ENCODE measurements around the gene C14orf132. TPM values are rescaled to one million over a fixed set of nuclear protein-coding genes. Genes with fewer than 3 reads are reported as not detected.
A peak's percentile ranks its signal among the peaks of the same experiment; 100 is the strongest.

Gene C14orf132
- polyA plus RNA-seq, 1 donor, result 16.4 TPM

DNA sequence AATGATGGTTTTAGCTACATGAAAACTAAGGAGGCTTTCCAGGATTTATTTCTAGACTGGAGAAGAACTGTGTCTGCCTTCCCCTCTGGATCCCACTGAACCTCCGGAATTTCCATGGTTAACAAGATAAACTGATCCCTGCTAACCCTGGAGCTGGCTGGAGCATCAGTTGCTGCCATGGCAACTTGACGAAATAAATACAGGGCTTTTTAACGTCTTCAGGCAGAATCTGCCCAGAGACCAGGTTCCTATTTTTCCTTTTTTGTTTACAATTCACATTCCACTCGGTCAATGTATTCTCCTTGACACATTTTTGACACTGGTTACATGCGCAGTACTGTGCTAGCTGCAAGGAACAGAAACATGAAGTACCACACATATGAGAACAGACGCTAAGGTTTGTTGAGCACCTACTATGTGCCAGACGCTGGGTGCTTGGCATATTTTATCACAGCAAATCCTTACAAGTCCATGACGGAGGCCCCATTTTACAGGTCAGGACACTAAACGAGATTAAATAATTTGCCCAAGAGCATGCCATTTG, 1.7 kb downstream of the C14orf132 start:
- DNase-seq, result no peak

DNA sequence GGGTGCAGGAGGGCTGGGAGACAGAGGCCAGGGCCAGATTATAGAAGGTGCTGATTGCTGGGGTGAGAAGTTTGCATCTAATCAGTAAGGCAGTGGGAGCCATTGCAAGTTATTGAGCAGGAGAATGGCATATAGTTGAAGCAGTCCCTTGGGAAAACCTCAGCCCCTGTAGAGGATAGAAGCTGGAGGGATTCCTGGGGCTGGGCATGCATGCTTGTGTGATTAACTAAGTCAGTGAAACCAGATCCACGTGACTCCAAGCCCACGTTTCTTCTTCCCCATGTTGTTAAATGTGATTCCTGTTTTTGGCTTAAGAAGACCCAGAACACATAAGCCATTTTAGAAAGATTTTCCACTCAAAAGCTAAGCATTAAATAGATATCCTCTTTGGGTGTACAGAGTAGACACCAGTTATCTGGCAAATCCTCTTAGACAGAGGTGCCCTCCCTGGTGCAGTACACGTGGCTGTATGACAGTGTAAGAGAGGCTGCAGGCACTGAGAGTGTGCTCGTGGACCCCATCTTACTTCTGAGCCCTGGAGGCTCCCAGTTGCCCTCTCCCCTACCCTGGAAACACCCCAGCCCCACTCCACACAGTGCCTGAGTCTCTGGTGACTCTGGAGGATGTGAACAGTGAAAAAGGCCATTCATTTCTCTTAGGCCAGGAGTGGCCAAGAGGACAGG, 3.2 kb downstream of the C14orf132 start:
- DNase-seq, result no peak

DNA sequence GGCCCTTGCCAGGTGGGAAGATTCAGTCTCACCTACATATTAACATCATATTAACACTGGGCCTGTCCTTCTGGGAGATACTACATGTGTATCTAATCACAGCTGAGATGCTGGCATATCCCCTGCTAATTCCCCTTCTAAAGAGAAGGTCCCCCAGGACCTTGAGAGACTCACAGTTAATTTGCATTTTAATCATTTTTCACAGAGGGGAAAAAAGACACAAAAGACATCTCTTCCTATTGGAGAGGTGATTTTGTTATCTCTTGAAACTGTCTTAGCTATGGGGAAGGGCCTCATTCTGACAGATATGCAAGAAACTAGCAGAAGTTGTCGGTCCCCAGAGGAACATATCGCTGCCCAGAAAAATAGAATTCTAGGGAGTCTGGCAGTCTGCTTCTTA, 7.5 kb downstream of the C14orf132 start:
- no peak for DNase-seq

DNA sequence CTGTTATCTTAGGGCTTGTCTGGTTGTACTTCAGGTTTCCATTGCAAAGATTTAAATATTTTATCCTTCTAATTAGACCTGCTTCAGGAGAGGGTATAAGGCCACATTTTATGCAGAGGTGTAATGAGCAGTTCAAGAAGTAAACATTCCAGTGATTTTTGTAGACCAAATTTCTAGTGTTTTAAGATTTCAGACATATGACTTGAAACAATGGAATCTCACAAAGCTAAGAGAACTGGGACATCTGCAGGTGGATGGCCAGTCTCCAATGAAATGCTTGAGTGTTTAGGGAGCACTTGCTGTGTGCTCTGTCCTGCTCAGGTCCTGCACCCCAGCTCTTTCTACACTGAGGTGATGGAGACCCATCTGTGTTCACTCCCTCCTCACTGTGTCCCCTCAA, 7.9 kb downstream of the C14orf132 start:
- DNase-seq, result no peak

DNA sequence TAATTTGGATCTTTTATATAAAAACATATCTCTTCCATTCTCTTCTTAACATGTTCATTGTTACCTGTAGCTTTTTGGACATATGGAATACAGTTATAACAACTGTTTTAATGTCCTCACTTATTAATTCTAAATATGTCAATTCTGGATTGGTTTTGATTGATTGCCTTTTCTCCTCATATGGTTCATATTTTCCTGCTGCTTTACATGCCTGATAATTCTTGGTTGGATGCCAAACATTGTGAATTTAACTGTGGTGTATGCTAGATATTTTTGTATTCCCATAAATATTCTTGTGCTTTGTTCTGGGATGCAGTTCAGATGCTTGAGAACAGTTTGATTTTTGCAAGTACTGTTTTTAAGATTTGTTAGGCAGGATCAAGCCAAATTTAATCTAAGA, 10.8 kb downstream of the C14orf132 start:
- DNase-seq, result no peak

DNA sequence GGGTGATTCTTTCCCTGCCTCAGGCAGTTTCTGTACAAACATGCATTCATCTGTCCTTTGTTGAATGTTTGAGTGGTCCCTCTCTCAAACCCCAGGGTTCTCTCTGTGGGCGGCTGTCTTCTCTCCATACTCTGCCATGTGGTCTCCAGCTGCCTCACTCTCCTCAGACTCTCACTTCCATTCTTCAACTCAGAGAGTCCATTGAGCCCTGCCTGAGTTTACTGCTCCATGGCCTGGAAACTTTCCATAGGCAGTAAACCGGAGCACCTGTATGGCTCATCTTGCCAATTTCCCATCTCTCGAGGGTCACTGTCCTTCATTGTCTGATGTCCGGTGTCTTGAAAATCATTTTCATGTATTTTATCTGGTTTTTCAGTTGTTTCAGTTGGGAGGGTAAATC, 11.3 kb downstream of the C14orf132 start:
- DNase-seq, result no peak

DNA sequence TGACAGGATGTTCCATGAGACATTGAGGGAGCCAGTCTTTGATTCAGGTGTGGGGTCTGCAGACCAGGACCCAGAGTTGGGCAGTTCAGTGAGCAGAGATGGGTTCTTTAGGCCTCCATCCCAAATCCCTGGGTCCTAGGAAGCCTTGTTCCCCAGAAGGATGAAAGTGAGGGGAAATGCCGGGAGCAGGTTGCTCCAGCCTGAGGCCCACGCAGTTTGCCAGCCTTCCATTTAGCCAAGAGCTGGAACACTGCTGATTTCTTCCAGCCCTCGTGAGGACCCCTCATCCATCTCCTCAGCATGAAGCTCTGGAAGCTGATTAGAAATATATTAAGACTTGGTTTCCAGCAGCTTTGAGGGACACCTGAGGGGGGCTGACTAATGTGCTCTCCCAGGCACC, 12.1 kb downstream of the C14orf132 start:
- DNase-seq, result no peak

DNA sequence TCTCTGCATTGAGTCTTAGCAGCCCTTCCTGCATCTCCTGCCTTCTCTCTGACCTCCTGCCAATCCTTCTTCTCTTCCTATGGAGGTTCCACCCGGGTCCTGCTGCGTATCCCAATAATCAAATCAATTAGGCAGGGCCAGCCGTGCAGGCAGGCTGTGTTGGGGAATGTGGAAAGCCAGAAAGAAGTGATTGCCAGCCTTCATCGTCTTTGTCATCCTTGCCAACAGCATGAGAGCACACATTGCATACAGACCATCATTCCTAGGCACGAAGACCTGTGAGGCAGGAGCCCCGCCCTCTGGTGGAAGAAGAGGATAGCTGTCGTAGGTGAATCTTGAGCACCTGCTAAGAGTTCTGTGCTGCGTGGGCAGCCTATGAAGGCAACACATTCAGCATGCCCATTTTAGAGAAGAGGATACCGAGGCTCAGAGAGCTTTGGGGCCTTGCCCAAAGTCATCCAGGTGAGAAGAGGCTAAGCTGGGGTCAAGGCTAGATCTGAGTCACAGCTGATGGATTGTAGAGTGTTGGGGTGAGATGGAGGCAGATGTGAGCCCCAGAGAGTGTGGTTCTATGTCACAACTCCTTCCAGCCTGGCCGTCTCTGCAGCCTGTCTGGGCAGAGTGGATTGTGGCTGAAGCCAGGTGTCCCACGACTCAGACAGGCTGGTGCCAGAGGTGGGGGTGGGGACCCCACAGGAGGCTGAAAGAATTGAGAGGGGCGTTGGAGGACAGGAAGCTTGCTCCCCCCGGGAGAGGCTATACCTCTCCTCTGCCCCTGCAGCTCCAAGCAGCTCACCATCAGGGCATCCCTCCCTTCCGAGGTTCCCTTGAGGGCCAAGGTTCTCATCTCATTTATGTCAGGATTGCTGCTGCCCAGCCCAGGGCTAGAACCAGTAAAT, 12.7 kb downstream of the C14orf132 start:
- no peak for DNase-seq

DNA sequence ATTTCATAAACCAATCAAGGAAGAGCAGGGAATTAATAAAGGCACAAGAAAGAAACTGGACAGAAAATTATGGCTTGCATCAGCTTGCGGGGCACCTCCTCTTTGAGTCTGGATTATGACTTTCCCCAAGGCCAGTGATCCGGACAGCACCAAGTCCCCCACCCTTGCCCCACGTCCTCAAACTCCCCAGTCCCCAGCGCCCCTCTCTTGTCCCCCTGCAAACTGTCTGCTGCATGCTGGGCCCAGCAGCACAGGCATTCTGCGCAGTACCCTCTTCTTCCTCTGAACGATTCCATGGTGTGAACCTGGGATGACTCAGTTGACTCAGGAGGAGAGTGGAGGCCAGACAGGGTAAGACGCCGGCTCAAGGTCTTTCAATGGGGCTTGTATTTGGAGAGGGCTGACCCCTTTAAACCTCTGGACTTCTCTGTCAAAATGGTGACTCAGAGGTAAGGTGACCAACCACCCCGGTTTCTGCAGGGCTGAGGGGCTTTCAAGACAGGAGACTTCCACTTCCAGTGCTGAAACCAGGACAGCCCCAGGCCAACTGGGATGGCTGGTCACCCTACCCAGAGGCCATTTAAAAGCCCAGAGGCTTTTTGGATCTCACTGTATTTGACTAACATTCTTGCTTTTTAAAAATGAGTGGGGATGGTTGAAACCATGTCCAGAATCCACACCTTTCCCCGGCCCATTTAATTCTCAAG, 13.5 kb downstream of the C14orf132 start:
- DNase-seq, result no peak

DNA sequence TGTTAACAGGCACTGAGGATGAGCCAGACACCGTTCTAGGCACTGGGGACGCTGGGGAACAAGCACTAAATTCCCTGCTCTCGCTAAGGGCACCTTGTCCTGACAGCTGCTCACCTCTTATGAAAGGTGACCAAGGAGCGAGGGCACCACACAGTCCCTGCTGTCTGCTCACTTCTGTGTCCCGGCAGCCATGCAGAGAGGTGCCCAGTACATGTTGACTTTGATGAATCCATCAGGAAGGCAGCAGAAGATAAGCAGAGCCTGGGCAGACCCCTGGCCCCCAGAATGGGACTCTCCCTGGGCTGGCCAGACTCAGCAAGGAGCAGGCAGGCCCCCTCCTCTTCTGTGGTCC, 14.1 kb downstream of the C14orf132 start:
- no peak for DNase-seq

DNA sequence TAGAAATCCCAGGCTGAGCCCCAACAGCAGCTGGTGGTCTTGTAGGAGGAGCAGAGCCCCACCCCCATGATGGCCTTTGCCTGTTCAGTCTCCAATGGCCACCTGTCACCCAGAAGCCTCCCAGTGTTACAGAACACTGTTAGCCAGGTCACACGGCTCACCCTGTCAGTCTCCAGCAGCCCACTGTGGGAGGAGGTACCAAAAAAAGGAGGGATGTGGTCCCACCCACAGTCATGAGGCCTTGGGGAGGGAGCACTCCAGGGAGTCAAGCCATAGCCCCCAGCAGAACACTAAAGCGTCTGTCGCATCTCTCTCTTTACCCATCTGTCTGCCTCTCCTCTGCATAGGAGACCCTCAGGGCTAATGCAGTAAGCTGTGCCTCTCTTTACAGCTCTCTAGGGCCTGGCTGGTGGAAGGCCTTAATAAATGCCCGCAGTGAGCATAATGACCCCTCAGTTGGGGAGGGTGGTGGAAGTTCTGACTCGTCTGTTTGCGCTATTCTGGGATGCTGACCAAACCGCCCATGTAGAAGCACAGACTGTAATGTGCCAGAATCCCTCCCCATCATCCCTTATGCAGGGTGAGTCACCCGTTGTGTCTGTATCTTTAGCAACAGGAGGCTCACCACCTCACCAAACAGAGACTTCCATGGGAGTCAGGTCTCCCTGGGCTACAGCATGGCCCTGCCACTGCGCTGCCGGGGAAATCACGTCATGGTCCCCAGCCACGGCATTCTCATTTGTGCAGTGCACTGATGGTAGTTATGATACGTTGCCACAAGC, 14.6 kb downstream of the C14orf132 start:
- peak; percentile 54 for DNase-seq

DNA sequence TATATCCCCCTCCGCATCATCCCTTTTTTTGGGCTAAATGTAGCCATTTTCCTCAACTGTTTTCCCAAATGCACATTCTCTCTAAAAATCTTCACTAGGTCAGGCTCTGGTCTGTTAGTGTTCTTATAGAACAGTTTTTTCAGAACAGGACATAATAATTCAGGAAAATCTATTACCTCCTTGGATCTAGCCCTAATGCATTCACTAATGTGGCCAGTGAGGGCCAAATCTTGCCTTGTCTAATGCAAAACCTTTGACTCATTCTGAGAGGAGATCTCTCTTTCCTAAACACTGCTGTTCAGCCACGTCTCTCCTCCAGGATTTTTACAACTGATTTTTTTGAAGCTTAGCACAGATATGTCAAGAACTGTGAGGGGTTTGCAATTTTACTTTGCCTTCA, 15.5 kb downstream of the C14orf132 start:
- DNase-seq, result no peak

DNA sequence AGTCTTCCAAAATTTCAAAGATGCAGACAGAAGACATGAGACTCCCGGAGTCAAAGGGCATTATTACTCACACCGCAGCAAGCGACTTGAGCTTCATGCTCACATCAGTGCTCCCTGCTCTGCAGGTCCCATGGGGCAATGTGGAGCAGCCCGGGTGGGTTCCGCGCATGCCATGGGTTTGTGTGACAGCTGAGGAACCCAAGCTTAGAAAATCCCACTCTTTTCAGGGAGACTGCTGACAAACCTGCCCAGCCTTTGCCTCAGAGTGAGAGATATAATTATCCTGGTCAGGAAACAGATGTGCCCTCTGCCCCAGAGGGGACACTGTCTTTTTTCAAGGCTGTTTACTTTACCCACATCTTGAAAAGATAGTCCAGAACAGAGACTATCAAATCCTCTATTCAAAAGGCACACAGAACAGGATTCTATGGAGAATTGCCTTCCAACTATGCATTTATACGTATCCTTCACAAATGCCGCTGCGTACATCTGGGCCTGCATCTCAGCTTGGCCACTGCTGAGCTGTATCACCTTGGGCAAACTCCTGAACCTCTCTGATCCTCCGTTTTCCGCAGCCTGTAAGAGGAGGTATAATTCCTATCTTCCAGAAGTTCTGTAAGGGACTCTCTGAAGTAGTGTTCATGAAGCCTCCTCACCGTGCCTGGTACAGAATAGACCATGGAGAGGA, 16.0 kb downstream of the C14orf132 start:
- no peak for DNase-seq

DNA sequence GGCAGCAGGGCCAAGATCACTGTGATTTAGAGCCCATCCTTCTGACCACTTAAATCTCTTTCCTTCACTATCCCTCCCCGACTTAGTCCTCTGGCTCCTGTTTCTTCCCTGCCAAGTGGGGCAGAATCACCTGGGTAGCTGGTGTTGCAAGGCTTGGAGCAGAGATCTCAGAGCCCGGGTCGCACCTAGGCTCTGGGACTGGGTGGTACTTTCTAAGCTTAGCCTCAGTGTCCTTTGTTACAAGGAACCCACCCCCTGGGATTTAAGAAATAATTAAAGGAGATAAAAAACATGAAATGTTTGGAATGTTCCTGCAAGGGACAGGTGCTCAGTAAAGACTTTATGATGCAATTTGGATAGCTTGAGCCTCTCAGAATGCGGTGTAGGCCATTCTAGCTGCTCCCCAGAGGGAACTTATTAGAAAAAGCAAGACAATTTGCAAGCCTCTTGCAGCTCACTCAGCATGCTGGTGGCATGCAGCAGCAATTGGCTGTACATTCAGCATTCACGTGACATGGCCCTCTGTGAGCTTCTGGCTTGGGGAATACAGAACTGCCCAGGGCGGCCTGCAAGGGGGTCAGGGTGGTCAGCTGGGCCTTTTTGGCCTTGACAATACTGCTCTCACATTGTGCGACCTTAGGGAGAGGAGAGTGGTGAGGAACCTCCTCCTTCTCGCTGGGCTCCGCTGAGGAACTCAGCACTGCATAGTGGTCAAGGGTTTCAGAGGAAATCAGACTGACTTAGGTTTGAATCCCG, 16.8 kb downstream of the C14orf132 start:
- no peak for DNase-seq

DNA sequence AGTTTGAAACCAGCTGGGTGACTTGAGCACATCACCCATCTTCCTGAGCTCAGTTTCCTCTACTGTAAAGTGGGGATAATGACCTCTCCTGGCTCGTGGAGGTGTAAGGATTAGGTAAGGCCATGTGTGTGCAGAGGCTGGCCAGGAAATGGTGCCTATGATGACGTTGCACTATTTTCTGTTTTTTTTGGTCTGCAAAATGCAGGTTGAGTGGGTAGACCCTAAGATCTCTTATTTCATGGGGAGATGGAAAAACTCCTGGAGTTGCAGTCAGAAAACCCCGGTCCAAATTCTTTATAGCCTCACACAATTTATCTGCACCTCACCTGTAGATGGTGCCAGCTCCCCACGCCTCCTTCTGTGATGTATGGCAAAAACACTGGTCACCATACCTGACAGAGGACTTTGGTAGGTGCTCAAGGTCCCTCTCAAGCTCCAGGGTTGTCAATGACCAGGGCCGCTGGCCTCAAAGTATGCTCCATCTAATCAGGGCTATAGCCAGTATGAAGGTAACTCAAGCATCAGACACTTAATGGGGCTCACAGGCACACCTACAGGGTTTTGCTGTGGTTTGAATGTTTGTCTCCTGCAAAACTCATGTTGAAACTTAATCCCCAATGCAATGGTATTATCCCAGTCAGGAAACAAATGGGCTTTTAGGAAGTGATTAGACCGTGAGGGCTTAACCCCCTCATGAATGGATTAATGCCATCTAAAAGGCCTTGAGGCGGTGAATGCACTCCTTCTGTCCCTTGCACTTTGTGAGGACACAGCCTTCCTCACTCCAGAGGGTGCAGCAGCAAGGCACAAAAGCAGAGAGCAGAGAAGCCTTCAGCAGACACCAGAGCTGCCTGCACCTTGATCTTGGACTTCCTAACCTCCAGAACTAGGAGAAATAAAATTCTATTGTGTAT, 17.6 kb downstream of the C14orf132 start:
- DNase-seq, result no peak

DNA sequence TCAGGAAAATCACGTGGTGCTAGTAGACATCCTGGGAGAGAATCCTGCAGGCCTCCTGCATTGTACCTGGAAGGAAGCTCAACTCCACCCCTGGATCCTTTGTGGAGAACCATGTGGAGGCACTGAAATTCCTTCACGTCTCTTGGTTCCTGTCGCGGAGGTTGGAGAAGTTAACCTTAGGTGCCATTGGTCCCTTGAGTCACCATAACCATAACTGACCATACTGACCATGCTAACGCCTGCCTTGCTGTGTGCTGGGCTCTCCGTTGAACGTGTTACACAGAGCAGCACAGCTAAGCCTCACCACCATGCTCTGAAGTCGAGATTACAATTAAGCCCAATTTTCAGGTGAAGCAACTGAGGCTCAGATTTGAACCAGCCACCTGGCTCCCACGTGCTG, 18.6 kb downstream of the C14orf132 start:
- DNase-seq, result no peak

DNA sequence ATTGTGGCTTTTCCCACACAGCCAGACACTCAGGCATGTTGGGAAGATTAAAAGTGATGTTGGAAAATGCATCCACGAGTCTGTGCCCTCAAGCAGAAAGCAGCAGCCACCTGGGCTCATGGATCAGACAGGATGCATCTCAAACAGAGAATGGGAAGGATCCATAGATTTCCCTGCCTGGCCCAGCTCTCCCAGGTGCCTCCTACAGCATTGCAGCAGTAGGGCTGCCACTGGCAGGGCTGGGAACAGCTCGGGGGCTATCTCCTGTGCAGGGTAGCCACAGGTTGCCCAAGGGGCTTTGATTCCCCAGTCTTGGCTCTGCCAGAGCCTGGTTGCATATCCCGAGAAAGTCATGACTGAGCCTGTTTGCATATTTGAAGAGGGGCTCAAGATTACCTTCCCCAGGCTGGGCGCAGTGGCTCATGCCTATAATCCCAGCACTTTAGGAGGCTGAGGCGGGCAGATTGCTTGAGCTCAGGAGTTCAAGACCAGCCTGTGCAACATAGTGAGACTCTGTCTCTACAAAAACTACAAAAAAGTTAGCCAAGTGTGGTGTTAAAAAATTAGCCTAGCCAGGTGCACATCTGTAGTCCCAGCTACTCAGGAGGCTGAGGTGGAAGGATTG, 19.5 kb downstream of the C14orf132 start:
- DNase-seq, result no peak

DNA sequence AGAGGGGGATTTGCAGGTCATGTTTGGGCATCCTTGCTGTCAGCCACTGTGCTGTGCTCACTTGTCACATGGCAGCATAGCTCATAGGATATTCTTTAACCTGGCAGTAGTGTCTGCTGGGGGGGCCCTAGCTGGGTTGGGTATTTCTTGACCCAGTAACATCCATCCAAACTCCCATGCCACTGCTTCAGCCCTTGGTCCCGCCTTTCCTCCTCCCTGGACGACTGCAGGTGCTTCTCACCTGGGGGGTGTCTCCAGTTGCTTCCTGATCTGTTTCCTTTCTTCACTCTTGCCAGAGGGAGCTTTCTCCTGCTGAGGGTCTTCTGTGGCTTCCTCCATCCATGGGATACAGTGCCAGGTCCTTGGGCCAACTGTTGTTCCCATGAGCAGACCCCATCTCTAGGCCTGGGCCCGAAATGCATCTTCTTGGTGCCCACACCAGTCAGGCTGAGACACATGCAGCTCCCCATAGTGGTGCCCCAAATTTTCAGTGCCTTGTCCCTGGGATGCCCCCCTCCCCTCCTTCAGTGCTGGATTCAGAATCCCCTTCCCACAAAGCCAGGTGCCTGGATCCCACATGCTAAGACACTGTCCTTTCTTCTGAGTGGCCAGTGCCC, 20.5 kb downstream of the C14orf132 start:
- no peak for DNase-seq

Measured in hindlimb muscle (tissue), 1 donor.